HepG2 (cell line): ENCODE results near the gene PDSS2. TPM values are rescaled to one million over a fixed set of nuclear protein-coding genes. Genes with fewer than 3 reads are reported as not detected.

Experiments used
- ATAC-seq: fragments of 200-7000 bp; cut with Tn5 transposase; 3 replicates; pipeline ENCODE4 v1.9.1; 2020; ENCODE audit warnings: mild to moderate bottlenecking, moderate library complexity
- BruUV-seq: library from RNA; stranded (reverse); fragments of 400-500 nt; replicated peaks from 2 replicates; lab custom pipeline; 2021; lab: Mats Ljungman, UMichigan
- CTCF ChIA-PET: fragments of 300-600 bp; formaldehyde crosslinking; extraction: SDS; loops from one replicate; lab custom pipeline; 2021; ENCODE audit warnings: low total read pairs, inconsistent platforms, low intra/inter-chr PET ratio; lab: Yijun Ruan, JAX
- POLR2A ChIA-PET: fragments of 350-600 bp; sonication (Branson Sonifier 250); formaldehyde crosslinking; loops from one replicate; lab custom pipeline; 2020; ENCODE audit warnings: antibody characterized with exemption, inconsistent platforms; lab: Yijun Ruan, JAX
- DNase-seq: peaks from one replicate; pipeline ENCODE4 v3.0.0-alpha.2; 2015; ENCODE audit warnings: low spot score
- FAIRE-seq: peaks from 3 replicates; lab custom pipeline; 2011; peaks lifted over from hg19 to GRCh38; lab: Jason Lieb, UNC
- H2AFZ ChIP-seq: one replicate; pipeline ENCODE4 v1.6.1; 2011; ENCODE audit warnings: low read length, inconsistent platforms
- H3K27ac ChIP-seq: fragments of 300-600 bp; 3 replicates; pipeline ENCODE4 v1.8.0; 2011; ENCODE audit warnings: mixed run types, mild to moderate bottlenecking, mixed read lengths, low read length, inconsistent platforms; ENCODE audit not compliant: insufficient read depth; ENCODE audit errors: extremely low read length
- H3K27me3 ChIP-seq, 2 experiments: fragments of 200-600 bp in 1 of 2; 2 replicates in 1 of 2; 3 replicates in 1 of 2; pipeline versions ENCODE4 v1.6.0 to v1.8.0; 2011; ENCODE audit warnings: low read length in 2 of 2, mild to moderate bottlenecking in 2 of 2, moderate library complexity in 2 of 2, inconsistent platforms in 1 of 2; ENCODE audit not compliant: insufficient read depth in 2 of 2, control insufficient read depth in 1 of 2
- H3K36me3 ChIP-seq, 2 experiments: fragments of 200-600 bp in 1 of 2; replicated peaks in 1 of 2; 2 replicates in 1 of 2; 3 replicates in 1 of 2; pipeline versions ENCODE4 v1.5.1 to v1.8.0; 2011; ENCODE audit warnings: low read length in 2 of 2, inconsistent platforms in 1 of 2; ENCODE audit not compliant: insufficient read depth in 2 of 2, control insufficient read depth in 1 of 2
- H3K4me1 ChIP-seq: 2 replicates; pipeline ENCODE4 v1.5.1; 2012; ENCODE audit warnings: low read length, inconsistent platforms; ENCODE audit not compliant: insufficient read depth
- H3K4me2 ChIP-seq: 2 replicates; pipeline ENCODE4 v1.6.0; 2011; ENCODE audit warnings: low read depth, low read length, inconsistent platforms
- H3K4me3 ChIP-seq, 3 experiments: fragments of 200-600 bp in 1 of 3; sonication (generic), shearing (Covaris generic) in 1 of 3; replicated peaks in 1 of 3; 2 replicates each; pipeline ENCODE4 v1.5.1; 2011 to 2016; ENCODE audit warnings: low read length in 3 of 3, inconsistent platforms in 2 of 3, low read depth in 2 of 3, mild to moderate bottlenecking in 2 of 3, control low read depth in 1 of 3, mixed read lengths in 1 of 3; ENCODE audit not compliant: insufficient read depth in 1 of 3
- H3K79me2 ChIP-seq: one replicate; pipeline ENCODE4 v1.6.1; 2011; ENCODE audit warnings: low read length, inconsistent platforms; ENCODE audit not compliant: insufficient read depth
- H3K9ac ChIP-seq: 2 replicates; pipeline ENCODE4 v1.6.0; 2011; ENCODE audit warnings: mild to moderate bottlenecking, low read depth, low read length, inconsistent platforms; ENCODE audit not compliant: insufficient read depth
- H3K9me3 ChIP-seq: 2 replicates; pipeline ENCODE4 v1.5.1; 2012; ENCODE audit warnings: mild to moderate bottlenecking, low read length
- H4K20me1 ChIP-seq: 2 replicates; pipeline ENCODE4 v1.6.0; 2011; ENCODE audit warnings: inconsistent platforms, mild to moderate bottlenecking, low read length, moderate library complexity; ENCODE audit not compliant: insufficient read depth
- AGO2 ChIP-seq: fragments of 200-400 bp; formaldehyde crosslinking; optimal IDR thresholded peaks from 2 replicates; pipeline ENCODE3; 2017; ENCODE audit warnings: mild to moderate bottlenecking, low read depth, low read length, moderate library complexity
- GZF1 ChIP-seq: sonication (generic); formaldehyde crosslinking; IDR thresholded peaks from 2 replicates; pipeline ENCODE4 v1.5.1; 2020; ENCODE audit warnings: mild to moderate bottlenecking, missing genetic modification reagents
- RAD21 ChIP-seq: fragments of 450-650 bp; formaldehyde crosslinking; IDR thresholded peaks from 2 replicates; pipeline ENCODE4 v1.5.0; 2020; ENCODE audit warnings: mild to moderate bottlenecking
- RFX3 ChIP-seq: IDR thresholded peaks from 2 replicates; pipeline ENCODE4 v1.6.1; 2016; ENCODE audit warnings: missing biosample characterization, missing genetic modification reagents
- ZMYM2 ChIP-seq: sonication (generic); formaldehyde crosslinking; IDR thresholded peaks from 2 replicates; pipeline ENCODE4 v1.8.0; 2022; ENCODE audit warnings: mild to moderate bottlenecking, missing genetic modification reagents
- WGBS: methylation state at CpG from one replicate; pipeline ENCODE4 v1.1.6; 2017; ENCODE audit warnings: low lambda C conversion rate; 5-methylcytosine and 5-hydroxymethylcytosine counted together
- in situ Hi-C: cut with HindIII; loops from 2 replicates; pipeline ENCODE4 v1.10.0; 2017; ENCODE audit warnings: low pct_unique_long_range_greater_than_20kb; ENCODE audit not compliant: extremely low pct_ligation_motif_present
- intact Hi-C: fragments of 100-400 bp; cut with micrococcal nuclease; formaldehyde crosslinking; loops from one replicate; pipeline ENCODE4 v1.10.0; 2022; ENCODE audit not compliant: unreplicated experiment
- polyA plus RNA-seq, 8 experiments: library from polyadenylated mRNA; depleted of rRNA in 3 of 8; stranded (reverse) in 7 of 8; unstranded in 1 of 8; fragments of >200 nt; fragmentation: Illumina TruSeq in 4 of 8; extraction: Trizol in 4 of 8; gene quantifications; 2 replicates each; pipeline versions ENCODE4 v1.2.1 to v1.2.3, GENCODE V29; 2011 to 2016; ENCODE audit warnings: low read depth in 4 of 8, missing spikeins in 1 of 8, mixed read lengths in 1 of 8; ENCODE audit not compliant: insufficient read depth in 1 of 8
- total RNA-seq, 5 experiments: library from RNA; depleted of rRNA; stranded (reverse); fragments of >200 nt; fragmentation: Illumina TruSeq; extraction: Trizol; gene quantifications; 2 replicates each; pipeline ENCODE4 v1.2.3, GENCODE V29; 2016; ENCODE audit warnings: low read depth in 1 of 5

Gene PDSS2
- total and polyA plus RNA-seq, 2 of the 13 experiments (the other 11 are each of a cell fraction or from before 2014, with no cell fraction given): 16.2 to 17.0 TPM

DNA sequence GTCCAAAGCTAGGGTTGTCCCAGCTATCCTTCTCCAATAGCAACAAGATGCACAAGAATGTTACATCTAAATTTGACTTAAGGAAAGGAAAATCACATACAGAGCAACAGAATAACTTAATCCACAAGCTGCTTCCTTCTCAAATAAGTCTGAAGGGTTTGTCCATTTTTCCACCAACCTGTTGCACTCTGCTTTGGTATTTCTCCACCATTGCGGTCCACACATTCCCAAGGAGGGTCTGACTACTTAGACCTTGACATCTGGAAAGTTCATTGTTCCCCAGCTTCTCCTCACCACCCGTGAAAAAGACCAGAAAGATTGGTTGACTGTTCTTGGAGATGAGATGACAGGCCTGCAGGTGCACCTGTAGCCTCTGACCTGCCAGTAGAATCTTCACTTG is 72.5 kb downstream of the PDSS2 start:
- in situ Hi-C loops: no loop called here
- Histone ChIP-seq H3K27me3 (no peaks in the 10 kb centered on the region), H3K4me2 (no peak overlapping the region), H3K4me1 (no peaks in the 10 kb centered on the region), H3K4me3 (no peak overlapping the region), H3K79me2 (peaks cover 1% of the 10 kb centered on the region), H4K20me1 (no peaks in the 10 kb centered on the region), H3K36me3 (no peaks in the 10 kb centered on the region), H2AFZ (no peak overlapping the region), H3K9me3 (no peaks in the 10 kb centered on the region), H3K27ac (no peak overlapping the region), H3K9ac (no peak overlapping the region)
- ChIA-PET CTCF (no interaction called here), POLR2A (no interaction called here)
- no peak for FAIRE-seq
- DNase-seq: no peak
- BruUV-seq: no TSS peak
- intact Hi-C loops: no loop called here
- ATAC-seq: no peak
- TF ChIP-seq GZF1 (CRISPR knock-in tag) (no peak), RAD21 (no peak)
- WGBS: 90% methylated on average over 2 of the region's 2 CpGs

DNA sequence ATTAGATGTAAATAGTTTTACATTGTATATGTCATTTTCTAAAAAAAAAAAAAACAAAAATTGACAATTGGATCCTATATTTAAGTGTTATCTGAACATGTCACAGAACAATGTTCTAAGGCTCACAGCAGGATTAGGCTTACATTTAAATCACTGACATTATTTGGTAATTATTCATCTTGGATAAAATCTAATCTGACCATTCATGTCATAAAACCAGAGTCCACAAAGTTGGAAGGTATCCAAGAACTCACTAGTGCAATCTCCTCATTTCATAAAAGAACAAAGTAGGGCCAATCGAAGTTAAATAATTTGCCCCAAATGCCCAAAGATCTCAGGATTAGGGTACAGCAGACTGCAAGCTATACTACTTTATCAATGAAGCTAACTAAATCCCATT is 73.0 kb downstream of the PDSS2 start:
- no peak overlapping the region for H3K27ac ChIP-seq
- no peak for FAIRE-seq

More for the DNA sequence above, 73.0 kb downstream of the PDSS2 start:
- peaks cover 1% of the 10 kb centered on the region for H3K79me2 ChIP-seq
- H3K27me3 ChIP-seq: no peaks in the 10 kb centered on the region
- H3K4me2 ChIP-seq: no peak overlapping the region
- ChIA-PET POLR2A (no interaction called here), CTCF (no interaction called here)
- H3K9me3 ChIP-seq: no peaks in the 10 kb centered on the region
- 93% methylated on average over 1 of the region's 1 CpG for WGBS
- H3K9ac ChIP-seq: no peak overlapping the region
- no peak overlapping the region for H3K4me3 ChIP-seq
- in situ Hi-C loops (no loop called here), intact Hi-C loops (no loop called here)
- no peaks in the 10 kb centered on the region for H4K20me1 ChIP-seq
- DNase-seq (no peak), ATAC-seq (no peak)
- H2AFZ ChIP-seq: no peak overlapping the region
- H3K4me1 ChIP-seq: no peaks in the 10 kb centered on the region
- H3K36me3 ChIP-seq: no peaks in the 10 kb centered on the region
- TF ChIP-seq RFX3 (CRISPR knock-in tag) (no peak), AGO2 (no peak), ZMYM2 (CRISPR knock-in tag) (no peak)
- BruUV-seq: no TSS peak
